MCF 10A (cell line): ENCODE results near the gene PRR14L. TPM values are rescaled to one million over a fixed set of nuclear protein-coding genes. Genes with fewer than 3 reads are reported as not detected.
A peak's percentile ranks its signal among the peaks of the same experiment; 100 is the strongest.

ENCODE experiments used
- BruUV-seq: library from RNA; stranded (reverse); fragments of 400-500 nt; replicated peaks from 2 replicates; lab custom pipeline; 2021; lab: Mats Ljungman, UMichigan
- CTCF ChIA-PET: fragments of 300-600 bp; sonication (Branson Sonifier 250); formaldehyde crosslinking; extraction: SDS; loops from one replicate; lab custom pipeline; 2021; ENCODE audit warnings: antibody characterized with exemption, inconsistent platforms; lab: Yijun Ruan, JAX
- POLR2A ChIA-PET: fragments of 300-600, 350-650 bp; sonication (Branson Sonifier 250); formaldehyde crosslinking; extraction: SDS; loops from one replicate; lab custom pipeline; 2020; ENCODE audit warnings: antibody characterized with exemption, inconsistent platforms; lab: Yijun Ruan, JAX
- DNase-seq: peaks from one replicate; pipeline ENCODE4 v3.0.0-alpha.2; 2018; ENCODE audit not compliant: unreplicated experiment
- H3K27ac Mint-ChIP-seq: one replicate; pipeline ENCODE4 v1.8.0; 2022; ENCODE audit warnings: mild to moderate bottlenecking, low read depth, mixed read lengths; ENCODE audit not compliant: unreplicated experiment
- H3K27me3 Mint-ChIP-seq: one replicate; pipeline ENCODE4 v1.8.0; 2022; ENCODE audit warnings: mixed read lengths; ENCODE audit not compliant: insufficient read depth, unreplicated experiment
- H3K36me3 Mint-ChIP-seq: one replicate; pipeline ENCODE4 v1.8.0; 2022; ENCODE audit warnings: mild to moderate bottlenecking, moderate library complexity, mixed read lengths; ENCODE audit not compliant: insufficient read depth, unreplicated experiment
- H3K4me1 Mint-ChIP-seq: one replicate; pipeline ENCODE4 v1.8.0; 2022; ENCODE audit warnings: mixed read lengths; ENCODE audit not compliant: insufficient read depth, unreplicated experiment
- H3K4me3 Mint-ChIP-seq: one replicate; pipeline ENCODE4 v1.8.0; 2022; ENCODE audit warnings: mild to moderate bottlenecking, moderate library complexity, mixed read lengths; ENCODE audit not compliant: unreplicated experiment
- H3K9me3 Mint-ChIP-seq: one replicate; pipeline ENCODE4 v1.8.0; 2022; ENCODE audit warnings: mixed read lengths; ENCODE audit not compliant: unreplicated experiment
- CTCF ChIP-seq: fragments of 200-600 bp; IDR thresholded peaks from one replicate; pipeline ENCODE4 v1.8.0; 2022; ENCODE audit warnings: antibody characterized with exemption, mild to moderate bottlenecking; ENCODE audit not compliant: unreplicated experiment
- intact Hi-C: fragments of 100-400 bp; cut with micrococcal nuclease; formaldehyde crosslinking; loops from 2 replicates; pipeline ENCODE4 v1.14.1; 2022
- total RNA-seq: library from RNA; stranded (reverse); gene quantifications from 2 replicates; pipeline ENCODE4 v1.2.3, GENCODE V29; 2022

The PRR14L gene
- total RNA-seq, 1 experiment from 2014 or later = 37.4 TPM

- H3K36me3 Mint-ChIP-seq = peaks cover 87% of the 10 kb centered on the region
- CTCF ChIA-PET = interaction anchor here (0.6 to 0.8 kb wide), 5 partner anchors 18 to 180 kb away, joined by 3 to 6 read pairs (median 4); no protein-coding TSS in a partner anchor
These were observed 58.5 kb downstream of the PRR14L start for GRCh38 chr22:31691408-31691807.

GRCh38 chr22:31683181-31684105 is 66.5 kb downstream of the PRR14L start:
- H3K27ac Mint-ChIP-seq = peak overlapping the region; percentile 47
- POLR2A ChIA-PET = interaction anchor here (0.6 to 4.4 kb wide), 18 partner anchors 9 to 1076 kb away, joined by 3 to 81 read pairs (median 5); partner anchors contain the start of genes DEPDC5, PISD, PRR14L and TCN2
- no peak for TF ChIP-seq CTCF
- no peak overlapping the region for H3K4me3 Mint-ChIP-seq
- intact Hi-C loops = loop anchor here (5.0 kb wide), 1 partner anchor 69 kb away; the partner anchor contains the start of genes DEPDC5 and PRR14L
- H3K9me3 Mint-ChIP-seq = no peaks in the 10 kb centered on the region
- peaks cover 39% of the 10 kb centered on the region for H3K4me1 Mint-ChIP-seq
- BruUV-seq = TSS peak; percentile 6
- H3K27me3 Mint-ChIP-seq = no peaks in the 10 kb centered on the region
- peak; percentile 87 for DNase-seq
- H3K36me3 Mint-ChIP-seq = peaks cover 63% of the 10 kb centered on the region
- CTCF ChIA-PET = interaction anchor here (0.6 to 1.6 kb wide), 10 partner anchors 11 to 287 kb away, joined by 3 to 9 read pairs (median 3); partner anchors contain the start of gene DEPDC5

More at GRCh38 chr22:31691408-31691807, 58.5 kb downstream of the PRR14L start:
- Mint-ChIP-seq H3K9me3 (no peaks in the 10 kb centered on the region), H3K4me1 (no peaks in the 10 kb centered on the region), H3K27me3 (no peaks in the 10 kb centered on the region), H3K27ac (no peak overlapping the region), H3K4me3 (no peak overlapping the region)
- intact Hi-C loops = no loop called here
- no peak for TF ChIP-seq CTCF
- POLR2A ChIA-PET = interaction anchor here (0.6 to 0.9 kb wide), 4 partner anchors 10 to 1998 kb away, joined by 3 to 4 read pairs (median 3); no protein-coding TSS in a partner anchor
- no TSS peak for BruUV-seq
- DNase-seq = no peak

DNA sequence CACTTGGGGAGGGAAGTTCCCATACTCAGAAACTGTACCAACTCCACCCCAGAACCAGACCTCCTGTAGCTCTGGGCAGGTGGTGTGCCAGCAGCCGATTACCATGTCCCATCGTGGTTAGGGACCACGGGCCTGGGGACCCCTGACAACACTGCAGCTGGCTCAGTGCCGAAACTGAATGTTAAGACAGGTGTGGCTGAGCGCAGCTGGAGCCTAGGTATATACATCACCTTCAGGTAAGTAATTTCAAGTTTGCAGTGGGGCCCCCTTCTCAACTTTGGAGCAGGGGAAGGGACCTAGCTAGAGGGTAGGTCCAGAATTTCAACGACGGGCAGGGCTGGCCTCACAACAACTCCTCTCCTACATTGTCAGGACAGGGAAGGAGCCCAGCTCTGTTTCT is 67.2 kb downstream of the PRR14L start:
- ChIA-PET CTCF (interaction anchor here (0.6 to 1.6 kb wide), 10 partner anchors 12 to 288 kb away, joined by 3 to 9 read pairs (median 3); partner anchors contain the start of gene DEPDC5), POLR2A (interaction anchor here (0.6 to 4.4 kb wide), 19 partner anchors 9 to 1076 kb away, joined by 3 to 81 read pairs (median 5); partner anchors contain the start of genes DEPDC5, PISD, PRR14L and TCN2)
- no peak for TF ChIP-seq CTCF
- H3K27ac Mint-ChIP-seq = peak overlapping the region; percentile 47
- DNase-seq = no peak
- intact Hi-C loops = loop anchor here (5.0 kb wide), 1 partner anchor 70 kb away; the partner anchor contains the start of genes DEPDC5 and PRR14L
- peaks cover 57% of the 10 kb centered on the region for H3K36me3 Mint-ChIP-seq
- H3K27me3 Mint-ChIP-seq = no peaks in the 10 kb centered on the region
- peaks cover 39% of the 10 kb centered on the region for H3K4me1 Mint-ChIP-seq
- BruUV-seq = no TSS peak
- no peak overlapping the region for H3K4me3 Mint-ChIP-seq
- peaks cover 4% of the 10 kb centered on the region for H3K9me3 Mint-ChIP-seq
